HepG2 (cell line): ENCODE data around the gene SLC1A3. TPM values are rescaled to one million over a fixed set of nuclear protein-coding genes. Genes with fewer than 3 reads are reported as not detected.

Experiments used
- ATAC-seq: fragments of 200-7000 bp; cut with Tn5 transposase; 3 replicates; pipeline ENCODE4 v1.9.1; 2020; ENCODE audit warnings: mild to moderate bottlenecking, moderate library complexity
- BruUV-seq: library from RNA; stranded (reverse); fragments of 400-500 nt; replicated peaks from 2 replicates; lab custom pipeline; 2021; lab: Mats Ljungman, UMichigan
- CTCF ChIA-PET: fragments of 300-600 bp; formaldehyde crosslinking; extraction: SDS; loops from one replicate; lab custom pipeline; 2021; ENCODE audit warnings: low total read pairs, inconsistent platforms, low intra/inter-chr PET ratio; lab: Yijun Ruan, JAX
- POLR2A ChIA-PET: fragments of 350-600 bp; sonication (Branson Sonifier 250); formaldehyde crosslinking; loops from one replicate; lab custom pipeline; 2020; ENCODE audit warnings: antibody characterized with exemption, inconsistent platforms; lab: Yijun Ruan, JAX
- DNase-seq: peaks from one replicate; pipeline ENCODE4 v3.0.0-alpha.2; 2015; ENCODE audit warnings: low spot score
- FAIRE-seq: peaks from 3 replicates; lab custom pipeline; 2011; peaks lifted over from hg19 to GRCh38; lab: Jason Lieb, UNC
- H2AFZ ChIP-seq: one replicate; pipeline ENCODE4 v1.6.1; 2011; ENCODE audit warnings: low read length, inconsistent platforms
- H3K27ac ChIP-seq: fragments of 300-600 bp; 3 replicates; pipeline ENCODE4 v1.8.0; 2011; ENCODE audit warnings: mixed run types, mild to moderate bottlenecking, mixed read lengths, low read length, inconsistent platforms; ENCODE audit not compliant: insufficient read depth; ENCODE audit errors: extremely low read length
- H3K27me3 ChIP-seq, 2 experiments: fragments of 200-600 bp in 1 of 2; 2 replicates in 1 of 2; 3 replicates in 1 of 2; pipeline versions ENCODE4 v1.6.0 to v1.8.0; 2011; ENCODE audit warnings: low read length in 2 of 2, mild to moderate bottlenecking in 2 of 2, moderate library complexity in 2 of 2, inconsistent platforms in 1 of 2; ENCODE audit not compliant: insufficient read depth in 2 of 2, control insufficient read depth in 1 of 2
- H3K36me3 ChIP-seq, 2 experiments: fragments of 200-600 bp in 1 of 2; replicated peaks in 1 of 2; 2 replicates in 1 of 2; 3 replicates in 1 of 2; pipeline versions ENCODE4 v1.5.1 to v1.8.0; 2011; ENCODE audit warnings: low read length in 2 of 2, inconsistent platforms in 1 of 2; ENCODE audit not compliant: insufficient read depth in 2 of 2, control insufficient read depth in 1 of 2
- H3K4me1 ChIP-seq: 2 replicates; pipeline ENCODE4 v1.5.1; 2012; ENCODE audit warnings: low read length, inconsistent platforms; ENCODE audit not compliant: insufficient read depth
- H3K4me2 ChIP-seq: 2 replicates; pipeline ENCODE4 v1.6.0; 2011; ENCODE audit warnings: low read depth, low read length, inconsistent platforms
- H3K4me3 ChIP-seq, 3 experiments: fragments of 200-600 bp in 1 of 3; sonication (generic), shearing (Covaris generic) in 1 of 3; replicated peaks in 1 of 3; 2 replicates each; pipeline ENCODE4 v1.5.1; 2011 to 2016; ENCODE audit warnings: low read length in 3 of 3, inconsistent platforms in 2 of 3, low read depth in 2 of 3, mild to moderate bottlenecking in 2 of 3, control low read depth in 1 of 3, mixed read lengths in 1 of 3; ENCODE audit not compliant: insufficient read depth in 1 of 3
- H3K79me2 ChIP-seq: one replicate; pipeline ENCODE4 v1.6.1; 2011; ENCODE audit warnings: low read length, inconsistent platforms; ENCODE audit not compliant: insufficient read depth
- H3K9ac ChIP-seq: 2 replicates; pipeline ENCODE4 v1.6.0; 2011; ENCODE audit warnings: mild to moderate bottlenecking, low read depth, low read length, inconsistent platforms; ENCODE audit not compliant: insufficient read depth
- H3K9me3 ChIP-seq: 2 replicates; pipeline ENCODE4 v1.5.1; 2012; ENCODE audit warnings: mild to moderate bottlenecking, low read length
- H4K20me1 ChIP-seq: 2 replicates; pipeline ENCODE4 v1.6.0; 2011; ENCODE audit warnings: inconsistent platforms, mild to moderate bottlenecking, low read length, moderate library complexity; ENCODE audit not compliant: insufficient read depth
- ATF7 ChIP-seq, 2 experiments: fragments of 450-650 bp in 1 of 2; sonication (generic) in 1 of 2; formaldehyde crosslinking in 1 of 2; IDR thresholded peaks; 2 replicates each; pipeline versions ENCODE4 v1.4.0 to v1.6.1; 2016 to 2020; ENCODE audit warnings: antibody characterized with exemption in 1 of 2, mild to moderate bottlenecking in 1 of 2, missing genetic modification reagents in 1 of 2
- CEBPB ChIP-seq: IDR thresholded peaks from 2 replicates; pipeline ENCODE4 v1.6.1; 2011; ENCODE audit warnings: low read depth, low read length, improper control_type of control experiment, borderline replicate concordance
- EZH2 ChIP-seq: conservative IDR thresholded peaks from 2 replicates; pipeline ENCODE4 v1.6.1; 2012; ENCODE audit warnings: mild to moderate bottlenecking, low read depth, low read length, moderate library complexity
- HCFC1 ChIP-seq: fragments of 150-350 bp; IDR thresholded peaks from 2 replicates; pipeline ENCODE4 v1.6.1; 2014; ENCODE audit warnings: low read depth, low read length
- KLF12 ChIP-seq: sonication (generic); formaldehyde crosslinking; IDR thresholded peaks from 2 replicates; pipeline ENCODE4 v1.4.0; 2020; ENCODE audit warnings: missing genetic modification reagents, borderline replicate concordance
- MAFG ChIP-seq: sonication (generic); formaldehyde crosslinking; IDR thresholded peaks from 2 replicates; pipeline ENCODE4 v1.5.1; 2020; ENCODE audit warnings: mild to moderate bottlenecking, missing genetic modification reagents
- MTF1 ChIP-seq: sonication (generic); formaldehyde crosslinking; IDR thresholded peaks from 2 replicates; pipeline ENCODE4 v1.5.0; 2020; ENCODE audit warnings: missing genetic modification reagents
- WIZ ChIP-seq: sonication (generic); formaldehyde crosslinking; IDR thresholded peaks from 2 replicates; pipeline ENCODE4 v1.5.1; 2020; ENCODE audit warnings: mild to moderate bottlenecking, missing genetic modification reagents
- ZBTB7B ChIP-seq: sonication (generic); formaldehyde crosslinking; IDR thresholded peaks from 2 replicates; pipeline ENCODE4 v1.4.0; 2020; ENCODE audit warnings: missing genetic modification reagents
- ZMYM2 ChIP-seq: sonication (generic); formaldehyde crosslinking; IDR thresholded peaks from 2 replicates; pipeline ENCODE4 v1.8.0; 2022; ENCODE audit warnings: mild to moderate bottlenecking, missing genetic modification reagents
- ZNF343 ChIP-seq: sonication (generic); formaldehyde crosslinking; IDR thresholded peaks from 2 replicates; pipeline ENCODE4 v1.4.0; 2020; ENCODE audit warnings: mild to moderate bottlenecking, missing genetic modification reagents
- WGBS: methylation state at CpG from one replicate; pipeline ENCODE4 v1.1.6; 2017; ENCODE audit warnings: low lambda C conversion rate; 5-methylcytosine and 5-hydroxymethylcytosine counted together
- in situ Hi-C: cut with HindIII; loops from 2 replicates; pipeline ENCODE4 v1.10.0; 2017; ENCODE audit warnings: low pct_unique_long_range_greater_than_20kb; ENCODE audit not compliant: extremely low pct_ligation_motif_present
- intact Hi-C: fragments of 100-400 bp; cut with micrococcal nuclease; formaldehyde crosslinking; loops from one replicate; pipeline ENCODE4 v1.10.0; 2022; ENCODE audit not compliant: unreplicated experiment
- polyA plus RNA-seq, 8 experiments: library from polyadenylated mRNA; depleted of rRNA in 3 of 8; stranded (reverse) in 7 of 8; unstranded in 1 of 8; fragments of >200 nt; fragmentation: Illumina TruSeq in 4 of 8; extraction: Trizol in 4 of 8; gene quantifications; 2 replicates each; pipeline versions ENCODE4 v1.2.1 to v1.2.3, GENCODE V29; 2011 to 2016; ENCODE audit warnings: low read depth in 4 of 8, missing spikeins in 1 of 8, mixed read lengths in 1 of 8; ENCODE audit not compliant: insufficient read depth in 1 of 8
- total RNA-seq, 5 experiments: library from RNA; depleted of rRNA; stranded (reverse); fragments of >200 nt; fragmentation: Illumina TruSeq; extraction: Trizol; gene quantifications; 2 replicates each; pipeline ENCODE4 v1.2.3, GENCODE V29; 2016; ENCODE audit warnings: low read depth in 1 of 5
- TF ChIP-seq, protein P1 (sequence below): IDR thresholded peaks from 2 replicates; pipeline ENCODE4 v1.6.1; 2012; ENCODE audit warnings: inconsistent platforms
- TF ChIP-seq, protein P2 (sequence below): IDR thresholded peaks from 2 replicates; pipeline ENCODE4 v1.6.1; 2012; ENCODE audit warnings: low read length, improper control_type of control experiment
- TF ChIP-seq, protein P3 (sequence below): sonication (generic); formaldehyde crosslinking; IDR thresholded peaks from 2 replicates; pipeline ENCODE4 v1.4.0; 2020; ENCODE audit warnings: missing genetic modification reagents, borderline replicate concordance
- TF ChIP-seq, protein P4 (sequence below): sonication (generic); formaldehyde crosslinking; IDR thresholded peaks from 2 replicates; pipeline ENCODE4 v1.5.0; 2020; ENCODE audit warnings: mild to moderate bottlenecking, missing genetic modification reagents, moderate library complexity
- TF ChIP-seq, protein P5 (sequence below): sonication (generic); formaldehyde crosslinking; IDR thresholded peaks from 2 replicates; pipeline ENCODE4 v1.4.0; 2020; ENCODE audit warnings: mild to moderate bottlenecking, low read depth, missing genetic modification reagents

The SLC1A3 gene
- total and polyA plus RNA-seq, 2 of the 13 experiments (the other 11 are each of a cell fraction or from before 2014, with no cell fraction given) = 0.09 TPM; not detected in 1

DNA sequence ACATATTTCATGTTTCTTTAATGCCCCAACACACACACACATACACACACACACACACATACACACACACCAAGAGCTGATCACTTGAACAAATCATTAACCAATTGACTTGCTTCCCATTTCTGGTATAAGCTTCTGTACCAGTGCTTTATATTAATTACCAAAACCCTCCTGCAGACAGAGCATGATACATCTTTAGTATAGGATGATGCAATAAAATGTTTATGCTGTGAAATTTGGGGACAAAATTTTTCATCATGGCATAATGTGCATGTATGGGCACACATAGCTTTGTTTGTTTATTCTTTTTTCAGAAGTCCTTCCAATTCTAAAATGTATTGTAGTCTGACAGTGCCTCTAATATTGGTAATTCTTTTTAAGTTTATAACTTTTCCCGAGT, 34.5 kb downstream of the SLC1A3 start:
- H3K4me2 ChIP-seq = no peak overlapping the region
- BruUV-seq = no TSS peak
- no peaks in the 10 kb centered on the region for H3K4me1 ChIP-seq
- H3K4me3 ChIP-seq = no peak overlapping the region
- ATAC-seq = no peak
- no peaks in the 10 kb centered on the region for H3K9me3 ChIP-seq
- no peak for FAIRE-seq
- H3K9ac ChIP-seq = no peak overlapping the region
- no peaks in the 10 kb centered on the region for H3K27me3 ChIP-seq
- WGBS = 0% methylated on average over 1 of the region's 1 CpG
- in situ Hi-C loops = no loop called here
- POLR2A ChIA-PET = no interaction called here
- H3K79me2 ChIP-seq = no peaks in the 10 kb centered on the region
- no peaks in the 10 kb centered on the region for H4K20me1 ChIP-seq
- DNase-seq = no peak
- CTCF ChIA-PET = no interaction called here
- intact Hi-C loops = no loop called here
- no peaks in the 10 kb centered on the region for H3K36me3 ChIP-seq
- no peak overlapping the region for H3K27ac ChIP-seq
- no peak overlapping the region for H2AFZ ChIP-seq
- TF ChIP-seq HCFC1 (no peak), EZH2 (no peak), MTF1 (CRISPR knock-in tag) (no peak), ATF7 (IDR thresholded peaks at IDR 0.05) (peak; percentile 61; the same call in 1 of the 2 replicates), ATF7 (CRISPR knock-in tag; IDR thresholded peaks at IDR 0.05) (no peak), WIZ (CRISPR knock-in tag) (no peak), ZNF343 (CRISPR knock-in tag) (no peak), ZMYM2 (no peak), MAFG (CRISPR knock-in tag) (no peak), KLF12 (CRISPR knock-in tag) (no peak), CEBPB (peak; percentile 31; the same call in 1 of the 2 replicates), ZBTB7B (CRISPR knock-in tag) (no peak)
- TF ChIP-seq, protein P1, sequence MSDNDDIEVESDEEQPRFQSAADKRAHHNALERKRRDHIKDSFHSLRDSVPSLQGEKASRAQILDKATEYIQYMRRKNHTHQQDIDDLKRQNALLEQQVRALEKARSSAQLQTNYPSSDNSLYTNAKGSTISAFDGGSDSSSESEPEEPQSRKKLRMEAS = no peak
- TF ChIP-seq, protein P2, sequence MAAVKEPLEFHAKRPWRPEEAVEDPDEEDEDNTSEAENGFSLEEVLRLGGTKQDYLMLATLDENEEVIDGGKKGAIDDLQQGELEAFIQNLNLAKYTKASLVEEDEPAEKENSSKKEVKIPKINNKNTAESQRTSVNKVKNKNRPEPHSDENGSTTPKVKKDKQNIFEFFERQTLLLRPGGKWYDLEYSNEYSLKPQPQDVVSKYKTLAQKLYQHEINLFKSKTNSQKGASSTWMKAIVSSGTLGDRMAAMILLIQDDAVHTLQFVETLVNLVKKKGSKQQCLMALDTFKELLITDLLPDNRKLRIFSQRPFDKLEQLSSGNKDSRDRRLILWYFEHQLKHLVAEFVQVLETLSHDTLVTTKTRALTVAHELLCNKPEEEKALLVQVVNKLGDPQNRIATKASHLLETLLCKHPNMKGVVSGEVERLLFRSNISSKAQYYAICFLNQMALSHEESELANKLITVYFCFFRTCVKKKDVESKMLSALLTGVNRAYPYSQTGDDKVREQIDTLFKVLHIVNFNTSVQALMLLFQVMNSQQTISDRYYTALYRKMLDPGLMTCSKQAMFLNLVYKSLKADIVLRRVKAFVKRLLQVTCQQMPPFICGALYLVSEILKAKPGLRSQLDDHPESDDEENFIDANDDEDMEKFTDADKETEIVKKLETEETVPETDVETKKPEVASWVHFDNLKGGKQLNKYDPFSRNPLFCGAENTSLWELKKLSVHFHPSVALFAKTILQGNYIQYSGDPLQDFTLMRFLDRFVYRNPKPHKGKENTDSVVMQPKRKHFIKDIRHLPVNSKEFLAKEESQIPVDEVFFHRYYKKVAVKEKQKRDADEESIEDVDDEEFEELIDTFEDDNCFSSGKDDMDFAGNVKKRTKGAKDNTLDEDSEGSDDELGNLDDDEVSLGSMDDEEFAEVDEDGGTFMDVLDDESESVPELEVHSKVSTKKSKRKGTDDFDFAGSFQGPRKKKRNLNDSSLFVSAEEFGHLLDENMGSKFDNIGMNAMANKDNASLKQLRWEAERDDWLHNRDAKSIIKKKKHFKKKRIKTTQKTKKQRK = no peak
- TF ChIP-seq, protein P3, sequence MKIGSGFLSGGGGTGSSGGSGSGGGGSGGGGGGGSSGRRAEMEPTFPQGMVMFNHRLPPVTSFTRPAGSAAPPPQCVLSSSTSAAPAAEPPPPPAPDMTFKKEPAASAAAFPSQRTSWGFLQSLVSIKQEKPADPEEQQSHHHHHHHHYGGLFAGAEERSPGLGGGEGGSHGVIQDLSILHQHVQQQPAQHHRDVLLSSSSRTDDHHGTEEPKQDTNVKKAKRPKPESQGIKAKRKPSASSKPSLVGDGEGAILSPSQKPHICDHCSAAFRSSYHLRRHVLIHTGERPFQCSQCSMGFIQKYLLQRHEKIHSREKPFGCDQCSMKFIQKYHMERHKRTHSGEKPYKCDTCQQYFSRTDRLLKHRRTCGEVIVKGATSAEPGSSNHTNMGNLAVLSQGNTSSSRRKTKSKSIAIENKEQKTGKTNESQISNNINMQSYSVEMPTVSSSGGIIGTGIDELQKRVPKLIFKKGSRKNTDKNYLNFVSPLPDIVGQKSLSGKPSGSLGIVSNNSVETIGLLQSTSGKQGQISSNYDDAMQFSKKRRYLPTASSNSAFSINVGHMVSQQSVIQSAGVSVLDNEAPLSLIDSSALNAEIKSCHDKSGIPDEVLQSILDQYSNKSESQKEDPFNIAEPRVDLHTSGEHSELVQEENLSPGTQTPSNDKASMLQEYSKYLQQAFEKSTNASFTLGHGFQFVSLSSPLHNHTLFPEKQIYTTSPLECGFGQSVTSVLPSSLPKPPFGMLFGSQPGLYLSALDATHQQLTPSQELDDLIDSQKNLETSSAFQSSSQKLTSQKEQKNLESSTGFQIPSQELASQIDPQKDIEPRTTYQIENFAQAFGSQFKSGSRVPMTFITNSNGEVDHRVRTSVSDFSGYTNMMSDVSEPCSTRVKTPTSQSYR (CRISPR knock-in tag) = no peak
- TF ChIP-seq, protein P4, sequence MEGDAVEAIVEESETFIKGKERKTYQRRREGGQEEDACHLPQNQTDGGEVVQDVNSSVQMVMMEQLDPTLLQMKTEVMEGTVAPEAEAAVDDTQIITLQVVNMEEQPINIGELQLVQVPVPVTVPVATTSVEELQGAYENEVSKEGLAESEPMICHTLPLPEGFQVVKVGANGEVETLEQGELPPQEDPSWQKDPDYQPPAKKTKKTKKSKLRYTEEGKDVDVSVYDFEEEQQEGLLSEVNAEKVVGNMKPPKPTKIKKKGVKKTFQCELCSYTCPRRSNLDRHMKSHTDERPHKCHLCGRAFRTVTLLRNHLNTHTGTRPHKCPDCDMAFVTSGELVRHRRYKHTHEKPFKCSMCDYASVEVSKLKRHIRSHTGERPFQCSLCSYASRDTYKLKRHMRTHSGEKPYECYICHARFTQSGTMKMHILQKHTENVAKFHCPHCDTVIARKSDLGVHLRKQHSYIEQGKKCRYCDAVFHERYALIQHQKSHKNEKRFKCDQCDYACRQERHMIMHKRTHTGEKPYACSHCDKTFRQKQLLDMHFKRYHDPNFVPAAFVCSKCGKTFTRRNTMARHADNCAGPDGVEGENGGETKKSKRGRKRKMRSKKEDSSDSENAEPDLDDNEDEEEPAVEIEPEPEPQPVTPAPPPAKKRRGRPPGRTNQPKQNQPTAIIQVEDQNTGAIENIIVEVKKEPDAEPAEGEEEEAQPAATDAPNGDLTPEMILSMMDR (CRISPR knock-in tag) = no peak
- TF ChIP-seq, protein P5, sequence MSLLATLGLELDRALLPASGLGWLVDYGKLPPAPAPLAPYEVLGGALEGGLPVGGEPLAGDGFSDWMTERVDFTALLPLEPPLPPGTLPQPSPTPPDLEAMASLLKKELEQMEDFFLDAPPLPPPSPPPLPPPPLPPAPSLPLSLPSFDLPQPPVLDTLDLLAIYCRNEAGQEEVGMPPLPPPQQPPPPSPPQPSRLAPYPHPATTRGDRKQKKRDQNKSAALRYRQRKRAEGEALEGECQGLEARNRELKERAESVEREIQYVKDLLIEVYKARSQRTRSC (CRISPR knock-in tag) = no peak
